AG20443 (cell line): ENCODE data around the gene TM9SF4.
"Not testable (repeated sequence)": the region's sequence is repeated elsewhere in the genome, so short reads cannot be mapped to it uniquely, and the experiment has no call there.

Source experiments
- DNase-seq: peaks from one replicate; pipeline ENCODE4 v3.0.0; 2012; ENCODE audit warnings: low spot score, mixed read lengths

Gene TM9SF4

DNA sequence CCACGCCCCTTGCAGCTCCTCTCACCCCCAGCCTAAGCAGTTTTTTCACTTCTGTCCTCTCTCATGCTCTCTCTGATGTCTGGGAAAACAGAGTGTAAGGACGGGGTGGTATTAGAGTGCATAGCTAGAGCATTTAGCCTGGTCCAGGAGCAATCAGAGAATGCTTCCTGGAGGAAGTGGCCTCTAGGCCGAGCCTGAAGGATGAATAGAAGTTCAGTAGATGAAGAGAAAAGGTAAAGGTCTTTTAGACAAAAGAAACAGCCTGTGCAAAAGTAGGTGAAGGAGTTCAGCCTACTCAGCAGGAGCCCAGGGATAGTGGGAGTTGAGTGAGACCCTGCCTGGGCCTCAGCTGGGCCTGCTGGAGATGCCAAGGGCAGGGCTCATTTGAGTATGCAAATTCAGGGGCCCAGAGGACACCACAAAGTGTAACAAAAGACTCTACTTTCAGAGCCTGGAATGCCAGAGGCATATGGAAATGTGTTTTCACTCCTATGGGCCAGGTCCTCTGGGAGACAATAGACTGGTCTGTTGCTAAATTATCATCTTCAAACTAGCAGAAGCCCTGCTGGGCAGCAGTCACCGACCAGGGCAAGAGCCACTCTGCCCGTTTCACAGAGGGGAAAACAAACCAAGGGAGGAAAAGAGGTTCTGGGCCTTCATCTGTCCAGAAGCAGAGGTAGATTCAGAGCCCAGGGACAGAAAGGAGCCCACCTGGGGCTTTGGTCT lies 19.7 kb upstream of the TM9SF4 start:
- DNase-seq, result no peak

DNA sequence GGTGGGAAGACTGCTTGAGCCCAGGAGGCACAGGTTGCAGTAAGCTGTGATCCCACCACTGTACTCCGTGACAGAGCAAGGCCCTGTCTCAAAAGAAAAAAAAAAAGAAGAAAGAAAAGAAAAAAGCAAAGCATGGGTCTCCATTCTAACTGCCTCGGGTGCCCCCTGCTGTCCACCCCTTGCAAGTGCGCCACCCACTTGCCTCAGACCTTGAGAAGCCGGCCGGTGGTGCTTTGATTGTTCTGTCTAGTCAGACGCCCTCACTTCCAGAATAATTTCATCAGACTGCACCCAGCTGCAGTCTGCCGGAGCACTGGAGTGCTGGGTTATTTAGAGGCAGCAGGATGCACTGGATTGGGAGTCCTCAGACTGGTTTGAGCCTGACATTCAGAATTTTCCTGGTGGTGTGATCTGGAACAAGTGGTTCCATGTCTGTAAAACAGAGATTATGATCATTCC lies 17.6 kb upstream of the TM9SF4 start:
- DNase-seq, result peak; percentile 82

DNA sequence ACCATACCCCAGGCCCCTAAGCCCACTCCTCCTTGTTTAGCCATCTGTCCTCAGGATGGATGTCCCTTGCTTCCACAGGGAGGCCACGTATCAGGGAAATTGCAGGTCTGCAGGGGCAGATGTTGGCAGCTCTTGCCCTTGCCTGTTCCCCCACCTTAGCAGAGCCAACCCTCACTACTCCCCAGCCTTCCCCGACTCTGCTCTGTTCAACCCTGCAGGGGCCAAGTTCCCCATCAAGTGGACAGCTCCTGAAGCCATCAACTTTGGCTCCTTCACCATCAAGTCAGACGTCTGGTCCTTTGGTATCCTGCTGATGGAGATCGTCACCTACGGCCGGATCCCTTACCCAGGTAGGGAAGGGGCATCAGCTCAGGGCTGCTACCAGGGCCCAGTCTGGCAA lies 10.7 kb upstream of the TM9SF4 start:
- DNase-seq, result no peak

DNA sequence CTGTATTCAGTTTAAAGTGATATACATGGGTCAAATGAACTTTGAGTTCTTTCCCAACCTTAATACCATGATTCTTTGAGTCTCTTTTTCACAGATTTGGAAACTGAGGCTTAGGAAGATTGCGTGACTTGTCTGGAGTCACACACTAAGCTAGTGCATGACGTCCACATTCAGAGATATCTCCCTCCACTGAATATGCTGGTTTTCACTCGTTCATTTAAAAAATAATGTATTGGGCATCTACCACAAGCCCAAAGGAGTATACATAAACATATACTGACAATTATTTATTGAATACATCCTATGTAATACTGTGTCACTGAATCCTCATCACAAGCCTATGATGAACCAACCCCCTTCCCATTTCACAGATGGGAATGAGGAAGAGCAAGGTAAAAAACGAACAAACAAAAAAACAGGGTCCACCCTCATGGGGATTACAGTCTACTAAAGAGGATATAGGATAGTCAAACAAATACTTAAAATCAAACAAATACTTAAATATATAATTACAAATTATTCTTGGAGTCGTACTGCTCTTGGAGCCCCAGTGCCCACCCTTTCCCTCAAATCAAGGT lies 611 bp upstream of the TM9SF4 start:
- no peak for DNase-seq

DNA sequence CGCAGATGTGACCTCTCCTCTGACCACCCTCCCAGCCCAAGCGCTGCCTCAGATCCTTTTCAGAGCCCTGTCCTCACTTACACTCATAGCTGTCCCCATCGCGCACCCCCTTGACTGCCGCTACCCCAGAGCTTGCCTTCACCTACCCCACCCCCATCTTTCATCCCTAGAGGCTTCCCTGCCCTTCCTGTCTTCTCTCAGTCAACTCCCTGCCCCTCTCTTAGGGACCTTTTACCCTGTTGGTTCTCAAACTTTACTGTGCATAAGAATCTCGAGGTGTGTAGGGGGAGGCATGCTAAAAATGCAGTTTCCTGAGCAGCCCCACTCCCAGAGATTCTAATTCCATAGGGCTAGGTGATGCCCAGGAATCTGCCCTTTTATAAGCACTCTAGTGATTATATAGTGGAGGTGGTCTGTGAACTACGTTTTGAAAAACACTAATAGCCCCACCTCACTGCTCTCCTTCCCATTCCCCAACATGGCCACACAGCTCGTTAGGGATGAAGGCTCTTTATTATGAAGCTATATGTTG lies 725 bp downstream of the TM9SF4 start:
- DNase-seq, result no peak

DNA sequence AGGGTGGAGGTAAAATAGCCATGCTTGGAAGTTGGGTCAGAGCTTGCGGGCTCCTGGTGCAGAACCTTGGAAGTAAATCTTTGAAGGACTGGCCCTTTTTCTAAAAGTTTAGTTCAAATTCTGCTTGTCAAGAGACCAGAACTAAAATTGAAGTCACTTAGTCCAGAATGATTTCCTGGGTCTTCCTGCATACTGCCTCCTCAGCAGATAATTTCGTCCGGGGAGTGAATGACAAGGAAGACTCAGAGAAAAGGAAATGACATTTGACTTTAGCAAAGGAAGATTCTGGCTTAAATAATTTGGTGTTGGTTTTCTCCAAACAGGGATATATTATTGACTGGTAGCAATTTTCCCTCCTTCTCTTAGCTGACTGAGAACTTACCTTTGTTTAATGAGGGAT lies 1.2 kb downstream of the TM9SF4 start:
- DNase-seq, result no peak

DNA sequence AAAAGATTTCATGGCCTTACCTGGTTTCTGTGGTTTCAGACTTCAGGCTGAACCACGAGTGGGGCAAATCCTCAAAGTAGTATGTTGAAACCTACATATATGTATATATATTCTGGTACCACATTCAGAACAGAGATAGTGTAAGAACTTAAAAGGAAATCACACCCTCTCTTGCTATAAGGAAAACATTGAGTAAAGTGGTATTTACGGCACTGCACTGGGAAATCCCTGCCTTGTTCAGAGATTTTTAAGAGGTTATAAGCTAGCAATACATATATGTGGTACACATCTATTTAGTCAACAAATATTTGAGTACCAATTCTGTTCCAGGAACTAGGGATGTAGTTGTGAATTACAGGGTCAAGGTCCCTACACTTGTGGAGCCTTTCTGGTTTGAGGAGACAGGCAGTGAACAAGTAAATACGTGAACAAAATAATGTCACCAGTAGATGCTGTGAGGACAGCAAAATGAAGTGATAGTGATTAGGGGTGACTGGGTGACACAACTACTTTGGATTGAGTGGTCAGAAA lies 1.7 kb downstream of the TM9SF4 start:
- DNase-seq, result no peak

DNA sequence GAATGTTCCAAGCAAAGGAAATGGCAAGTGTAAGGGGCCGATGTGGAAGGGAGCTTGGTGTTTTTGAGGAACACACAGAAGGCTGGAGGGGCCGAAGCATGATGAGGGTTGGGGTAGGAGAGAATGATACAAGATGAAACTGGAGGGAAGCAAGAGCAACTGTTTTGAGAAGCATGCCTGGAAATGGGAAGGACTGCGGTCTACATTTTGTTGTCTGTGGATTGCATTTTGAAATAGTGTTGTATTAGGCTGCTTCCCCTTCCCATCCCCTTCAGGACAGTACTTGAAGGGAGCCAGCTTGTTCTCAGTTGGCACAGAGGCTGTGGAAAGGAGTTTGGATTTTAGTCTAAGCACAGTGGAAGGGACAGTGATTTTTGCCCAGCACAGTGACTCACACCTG lies 2.2 kb downstream of the TM9SF4 start:
- no peak for DNase-seq

DNA sequence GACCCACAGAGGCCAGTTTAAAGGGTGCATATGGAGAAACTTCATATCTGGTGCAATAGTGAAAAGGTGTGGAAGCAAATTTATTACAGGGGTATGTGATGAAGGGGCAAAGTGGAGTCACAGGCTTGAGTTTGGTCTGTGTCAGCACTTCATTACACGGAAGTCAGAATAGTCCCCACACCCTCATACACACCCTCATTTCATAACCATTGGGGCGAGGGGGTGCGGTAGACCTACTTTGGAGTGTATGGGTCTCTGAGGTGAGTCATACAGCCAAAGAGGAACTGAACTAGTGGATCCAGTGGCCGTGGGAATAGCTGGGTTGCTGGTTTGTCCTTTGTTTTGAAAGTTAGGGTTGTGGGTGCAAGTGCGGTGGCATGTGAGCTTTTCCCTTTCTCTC lies 3.3 kb downstream of the TM9SF4 start:
- no peak for DNase-seq

DNA sequence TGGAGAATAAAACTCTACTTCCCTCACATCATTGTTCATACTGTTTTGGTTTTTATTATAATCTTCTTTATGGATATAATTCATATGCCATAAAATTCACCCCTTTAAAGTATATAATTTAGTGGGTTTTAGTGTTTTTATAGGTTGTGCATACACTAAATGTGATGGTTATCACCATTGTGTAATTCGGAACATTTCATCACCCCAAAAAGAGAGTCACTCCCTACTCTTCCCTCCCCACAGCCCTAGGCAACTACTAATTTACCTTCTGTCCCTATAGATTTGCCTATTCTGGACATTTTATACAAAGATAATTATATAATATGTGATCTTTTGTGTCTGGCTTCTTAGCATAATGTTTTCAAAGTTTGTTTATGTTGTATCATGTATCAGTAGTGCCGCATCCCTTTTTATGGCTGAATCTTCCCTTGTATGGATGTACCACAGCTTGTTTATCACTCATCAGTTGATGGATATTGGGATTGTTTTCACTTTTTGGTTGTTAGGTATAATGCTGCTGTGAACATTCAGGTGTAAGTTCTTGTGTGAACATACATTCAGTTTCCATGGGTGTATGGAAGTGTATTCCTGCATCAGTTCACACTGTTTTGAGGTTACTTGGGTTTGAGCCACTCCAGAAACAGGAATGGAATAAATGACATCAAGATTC lies 4.2 kb downstream of the TM9SF4 start:
- DNase-seq, result no peak

DNA sequence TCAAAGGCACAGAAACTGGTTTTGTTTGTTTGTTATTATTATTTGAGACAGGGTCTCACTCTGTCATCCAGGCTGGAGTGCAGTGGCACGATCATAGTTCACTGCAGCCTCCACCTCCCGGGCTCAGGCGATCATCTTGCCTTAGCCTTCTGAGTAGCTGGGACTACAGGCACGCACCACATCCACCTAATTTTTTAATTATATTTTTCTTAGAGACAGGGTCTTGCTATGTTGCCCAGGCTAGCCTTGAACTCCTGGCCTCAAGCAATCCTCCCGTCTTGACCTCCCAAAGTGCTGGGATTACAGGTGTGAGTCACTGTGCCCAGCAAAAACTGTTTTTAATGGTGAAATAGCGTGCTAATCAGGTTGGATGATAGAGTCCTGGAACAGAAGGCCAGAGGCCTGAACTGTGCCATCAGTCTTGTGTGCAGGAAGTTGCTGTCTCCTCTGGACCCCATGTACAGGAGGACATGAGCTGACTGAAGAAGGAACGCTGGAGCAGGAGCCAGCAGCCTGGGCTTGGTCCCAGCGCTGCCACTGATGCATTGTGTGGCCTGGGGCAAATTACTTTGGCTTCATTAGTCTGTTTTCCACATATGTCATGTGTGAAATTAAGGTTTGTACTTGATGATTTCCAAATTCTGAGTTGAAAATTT lies 4.9 kb downstream of the TM9SF4 start:
- DNase-seq, result peak; percentile 25

DNA sequence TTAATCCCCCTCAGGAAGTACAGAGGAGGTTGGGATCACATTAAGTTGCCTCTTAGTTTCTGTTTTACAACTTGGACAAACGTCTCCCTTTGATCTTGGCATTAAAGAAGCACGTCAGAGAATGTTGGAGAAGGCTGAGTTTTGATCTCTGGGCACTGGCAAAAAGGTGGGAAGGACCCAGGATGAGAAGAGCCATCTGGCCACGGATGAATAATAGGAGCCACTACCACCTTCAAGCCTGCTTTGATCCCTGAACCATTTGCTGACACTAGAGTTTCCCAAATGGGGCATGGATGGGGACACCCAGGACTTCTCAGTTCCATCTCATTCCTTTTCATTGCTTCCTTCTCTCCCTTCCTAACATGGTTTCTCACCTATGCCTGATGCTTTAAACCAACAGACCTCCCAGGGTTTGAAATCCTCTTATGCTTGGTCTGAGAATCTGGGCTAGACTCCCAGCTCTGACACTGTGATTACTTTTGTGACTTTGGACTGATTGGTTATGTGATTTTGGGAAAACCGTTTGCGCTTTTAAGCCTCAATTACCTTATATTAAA lies 5.8 kb downstream of the TM9SF4 start:
- DNase-seq, result no peak

DNA sequence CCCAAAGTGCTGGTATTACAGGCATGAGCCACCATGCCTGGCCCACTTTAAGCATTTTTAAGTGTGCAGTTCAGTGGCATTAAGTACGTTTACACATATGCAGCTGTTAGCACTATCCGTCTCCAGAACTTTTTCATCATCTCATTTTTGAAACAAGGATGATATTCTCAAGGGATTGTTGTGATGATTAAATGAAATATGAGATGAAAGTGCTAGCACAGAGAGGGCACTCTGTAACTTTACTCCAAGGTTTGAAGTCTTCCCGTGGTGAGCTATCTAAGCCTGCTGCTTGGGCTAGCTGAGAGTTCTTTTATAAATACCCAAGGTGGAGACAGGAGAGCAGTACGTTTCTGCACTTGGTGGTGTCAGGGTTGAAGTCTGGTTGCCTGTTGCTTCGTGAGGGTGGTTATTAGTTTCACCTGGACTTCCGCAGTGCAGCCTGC lies 6.6 kb downstream of the TM9SF4 start:
- no peak for DNase-seq

DNA sequence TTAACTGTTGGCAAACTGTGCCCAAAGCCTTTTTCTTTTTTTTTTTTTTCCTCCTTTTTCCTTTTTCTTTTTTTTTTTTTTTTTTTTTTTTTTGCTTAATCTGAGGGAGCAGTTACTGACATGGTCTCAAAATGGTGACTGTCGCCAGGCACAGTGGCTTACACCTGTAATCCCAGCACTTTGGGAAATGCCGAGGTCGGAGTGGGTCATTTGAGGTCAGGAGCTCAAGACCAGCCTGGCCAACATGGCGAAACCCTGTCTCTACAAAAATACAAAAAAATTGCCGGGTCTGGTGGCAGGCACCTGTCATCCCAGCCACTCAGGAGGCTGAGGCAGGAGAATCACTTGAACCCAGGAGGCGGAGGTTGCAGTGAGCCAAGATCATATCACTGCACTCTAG lies 7.3 kb downstream of the TM9SF4 start:
- not testable (repeated sequence) for DNase-seq

DNA sequence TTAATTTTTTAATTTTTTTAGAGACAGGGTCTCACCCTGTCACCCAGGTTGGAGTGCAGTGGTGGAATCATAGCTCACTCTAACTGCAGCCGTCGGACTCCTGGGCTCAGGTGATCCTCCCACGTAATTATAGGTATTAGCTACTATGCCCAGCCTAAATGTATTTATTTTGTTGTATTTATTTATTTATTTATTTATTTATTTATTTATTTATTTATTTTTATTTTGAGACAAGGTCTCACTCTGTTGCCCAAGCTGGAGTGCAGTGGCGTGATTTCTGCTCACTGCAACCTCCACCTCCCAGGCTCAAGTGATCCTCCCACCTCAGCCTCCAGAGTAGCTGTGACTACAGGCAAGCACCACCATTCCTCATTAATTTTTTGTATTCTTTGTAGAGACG lies 8.9 kb downstream of the TM9SF4 start:
- not testable (repeated sequence) for DNase-seq

DNA sequence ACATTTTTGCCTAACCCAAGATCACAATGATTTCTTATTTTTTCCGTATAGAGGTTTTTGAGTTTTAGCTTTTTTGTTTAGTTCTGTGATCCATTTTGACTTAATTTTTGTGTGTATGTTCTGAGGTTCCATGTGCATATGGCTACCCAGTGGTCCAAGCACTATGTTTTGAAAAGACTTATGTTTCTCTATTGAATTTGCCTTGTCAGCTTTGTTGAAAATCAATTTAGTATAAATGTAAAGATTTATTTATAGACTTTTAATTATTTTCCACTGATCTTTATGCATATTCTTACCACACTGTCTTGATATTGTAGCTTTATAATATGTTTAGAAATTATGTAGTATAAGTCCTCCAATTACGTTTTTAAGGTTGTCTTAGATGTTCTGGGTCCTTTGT lies 10.2 kb downstream of the TM9SF4 start:
- no peak for DNase-seq

DNA sequence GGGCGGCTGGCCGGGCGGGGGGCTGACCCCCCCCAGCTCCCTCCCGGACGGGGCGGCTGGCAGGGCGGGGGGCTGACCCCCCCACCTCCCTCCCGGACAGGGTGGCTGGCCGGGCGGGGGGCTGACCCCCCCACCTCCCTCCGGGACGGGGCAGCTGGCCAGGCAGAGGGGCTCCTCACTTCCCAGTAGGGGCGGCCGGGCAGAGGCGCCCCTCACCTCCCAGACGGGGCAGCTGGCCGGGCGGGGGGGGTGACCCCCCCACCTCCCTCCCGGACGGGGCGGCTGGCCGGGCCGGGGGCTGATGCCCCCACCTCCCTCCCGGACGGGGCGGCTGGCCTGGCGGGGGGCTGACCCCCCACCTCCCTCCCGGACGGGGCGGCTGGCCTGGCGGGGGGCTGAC lies 12.4 kb downstream of the TM9SF4 start:
- not testable (repeated sequence) for DNase-seq

DNA sequence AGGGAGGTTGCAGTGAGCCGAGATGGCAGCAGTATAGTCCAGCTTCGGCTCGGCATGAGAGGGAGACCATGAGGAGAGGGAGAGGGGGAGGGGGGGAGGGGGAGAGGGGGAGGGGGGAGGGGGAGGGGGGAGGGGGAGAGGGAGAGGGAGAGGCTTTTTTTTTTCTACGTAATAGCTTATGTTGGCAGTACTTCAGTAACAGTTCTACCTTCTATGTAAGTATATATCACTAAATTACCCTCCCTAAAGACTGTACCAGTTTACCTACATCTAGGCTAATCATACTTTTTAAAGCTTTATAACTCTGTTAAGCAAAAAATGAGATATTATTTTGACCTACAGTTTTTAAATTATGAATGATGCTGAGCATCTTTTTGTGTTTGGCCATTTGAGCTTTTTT lies 13.6 kb downstream of the TM9SF4 start:
- no peak for DNase-seq

DNA sequence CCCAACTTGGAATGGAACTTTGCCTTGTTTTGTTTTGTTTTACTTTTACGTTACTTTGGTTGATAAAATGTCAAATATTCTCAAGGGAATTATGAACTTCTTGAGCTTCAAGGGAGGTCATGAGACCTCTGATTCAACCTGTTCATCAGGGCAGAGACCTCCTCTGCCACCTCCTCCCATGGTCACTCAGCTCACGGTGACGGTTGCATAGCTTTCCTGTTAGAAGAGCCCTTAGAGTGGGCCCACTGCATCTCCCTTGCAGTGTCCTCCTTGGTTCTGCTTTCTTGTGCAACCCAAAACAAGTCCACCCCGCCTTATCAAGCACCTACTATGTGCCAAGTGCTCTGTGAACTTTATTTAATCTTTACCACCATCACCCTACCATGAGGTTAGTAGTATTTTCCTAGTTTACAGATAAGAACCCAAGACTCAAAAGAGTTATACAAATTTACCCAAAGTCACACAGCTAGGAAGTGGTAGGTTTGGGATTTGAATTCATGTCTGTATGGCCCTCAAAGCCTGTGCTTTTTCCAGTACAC lies 15.5 kb downstream of the TM9SF4 start:
- no peak for DNase-seq

DNA sequence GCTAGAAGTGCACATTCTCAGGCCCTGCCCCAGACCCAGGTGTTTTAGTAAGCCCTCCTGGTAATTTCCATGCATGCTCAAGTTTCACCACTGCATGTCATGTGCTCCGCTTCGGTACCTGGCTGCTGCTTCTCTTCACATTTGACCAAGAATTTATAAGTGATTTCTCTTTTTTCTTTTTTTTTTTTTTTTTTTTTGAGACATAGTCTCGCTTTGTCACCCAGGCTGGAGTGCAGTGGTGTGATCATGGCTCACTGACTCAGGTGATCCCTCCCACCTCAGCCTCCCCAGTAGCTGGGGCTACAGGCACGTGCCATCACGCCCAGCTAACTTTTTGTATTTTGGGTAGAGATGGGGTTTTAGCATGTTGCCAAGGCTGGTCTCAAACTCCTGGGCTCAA lies 16.0 kb downstream of the TM9SF4 start:
- no peak for DNase-seq

DNA sequence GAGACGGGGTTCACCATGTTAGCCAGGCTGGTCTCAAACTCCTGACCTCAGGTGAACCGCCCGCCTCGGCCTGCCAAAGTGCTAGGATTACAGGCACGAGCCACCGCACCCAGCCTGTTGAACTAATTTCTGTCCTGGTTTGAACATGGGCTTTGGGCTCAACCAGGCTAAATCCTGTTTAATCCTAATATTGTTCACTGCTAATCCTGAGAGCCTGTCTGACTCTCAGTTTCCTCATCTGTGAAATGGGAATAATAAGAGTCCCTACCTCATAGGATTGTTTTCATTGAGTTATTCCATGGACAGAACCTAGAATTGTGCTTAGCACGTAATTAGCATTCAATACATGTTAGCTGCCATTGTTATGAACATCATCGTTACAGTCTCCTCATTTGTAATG lies 17.4 kb downstream of the TM9SF4 start:
- no peak for DNase-seq

DNA sequence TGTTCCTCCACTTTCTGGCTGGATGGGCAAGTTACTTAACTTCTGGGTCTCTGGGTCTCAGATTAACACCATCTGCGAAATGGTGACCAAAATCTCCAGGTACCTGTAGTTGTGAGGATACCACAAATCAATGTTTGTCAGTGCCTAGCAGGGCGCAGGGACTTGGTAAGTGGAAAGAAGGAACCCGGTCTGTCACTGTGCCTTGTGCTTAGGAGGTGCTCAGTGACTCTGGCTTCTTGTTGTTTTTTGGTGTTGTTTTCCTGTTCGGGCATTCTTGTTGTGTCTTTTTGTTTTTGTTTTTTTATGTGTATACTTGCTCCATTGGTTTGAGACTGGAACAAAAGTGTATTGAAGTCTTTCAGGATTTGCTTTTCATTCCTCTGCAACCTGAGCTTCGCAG lies 17.8 kb downstream of the TM9SF4 start:
- DNase-seq, result no peak
